Epithelial cell of alveolus of lung (primary cell): Measurements from ENCODE around the gene ECM1. TPM values are rescaled to one million over a fixed set of nuclear protein-coding genes. Genes with fewer than 3 reads are reported as not detected.

ENCODE experiments used
- total RNA-seq: library from RNA; depleted of rRNA; stranded (reverse); fragments of >200 nt; gene quantifications from 2 replicates; pipeline ENCODE4 v1.2.1, GENCODE V29; 2015

ECM1 gene
- 35.9 and 77.4 TPM in 2 replicates for total RNA-seq

GRCh38 chr1:150507912-150508864 lies at the start of gene ECM1:
TSS of gene ECM1 (plus strand) at chr1:150508109. CDS start at chr1:150508210, 101 bp downstream.

GRCh38 chr1:150486966-150487762 lies 20.7 kb upstream of the ECM1 start, which contains the start of gene TARS2:
TSS of gene TARS2 (plus strand) at chr1:150487419. CDS start at chr1:150487451, 32 bp downstream.

GRCh38 chr1:150515328-150516049 lies 7.6 kb downstream of the ECM1 start, which contains the start of gene FALEC:
TSS of gene FALEC (plus strand) at chr1:150515752.

GRCh38 chr1:150548632-150549495 lies 41.0 kb downstream of the ECM1 start, which contains the start of gene ADAMTSL4:
TSS of gene ADAMTSL4 (plus strand) at chr1:150549408. CDS start at chr1:150552289, 2,881 bp downstream.

Other genes with a start within 250 kb of the ECM1 start
- 98.3 and 113 TPM in 2 replicates for gene APH1A, start 239.1 kb upstream of the ECM1 start, total RNA-seq
- 9.4 and 17.2 TPM in 2 replicates for gene C1orf54, start 235.3 kb upstream of the ECM1 start, total RNA-seq
- 1.3 and 6.6 TPM in 2 replicates for gene CIART, start 225.6 kb upstream of the ECM1 start, total RNA-seq
- 44.1 and 55.3 TPM in 2 replicates for gene MRPS21, start 214.2 kb upstream of the ECM1 start, total RNA-seq
- 20.7 and 26.7 TPM in 2 replicates for gene PRPF3, start 186.6 kb upstream of the ECM1 start, total RNA-seq
- gene RPRD2, start 144.0 kb upstream of the ECM1 start, total RNA-seq, result 8.5 and 17.6 TPM in 2 replicates
- 16.7 and 17.0 TPM in 2 replicates for gene TARS2, start 20.7 kb upstream of the ECM1 start, total RNA-seq
- not detected in 2 replicates for gene FALEC, start 7.6 kb downstream of the ECM1 start, total RNA-seq
- 9.4 and 70.6 TPM in 2 replicates for gene ADAMTSL4, start 41.3 kb downstream of the ECM1 start, total RNA-seq
- gene MCL1, start 71.5 kb downstream of the ECM1 start, total RNA-seq, result 187 and 309 TPM in 2 replicates
- gene ENSA, start 121.5 kb downstream of the ECM1 start, total RNA-seq, result 80.5 and 123 TPM in 2 replicates
- 16.0 and 18.1 TPM in 2 replicates for gene GOLPH3L, start 189.0 kb downstream of the ECM1 start, total RNA-seq
- 0.26 TPM in 1 of 2 replicates, not detected in the other for gene HORMAD1, start 212.8 kb downstream of the ECM1 start, total RNA-seq